HepG2 (cell line): ENCODE measurements around the gene SV2A. TPM values are rescaled to one million over a fixed set of nuclear protein-coding genes. Genes with fewer than 3 reads are reported as not detected.

Source experiments
- GATAD2A ChIP-seq: IDR thresholded peaks from 2 replicates; pipeline ENCODE4 v1.6.1; 2016
- KAT8 ChIP-seq: IDR thresholded peaks from 2 replicates; pipeline ENCODE4 v1.6.1; 2016; ENCODE audit warnings: missing genetic modification reagents, missing compliant biosample characterization
- MTF2 ChIP-seq: sonication (generic); formaldehyde crosslinking; IDR thresholded peaks from 2 replicates; pipeline ENCODE4 v1.5.0; 2020; ENCODE audit warnings: missing genetic modification reagents, borderline replicate concordance
- PHF8 ChIP-seq: sonication (generic); formaldehyde crosslinking; IDR thresholded peaks from 2 replicates; pipeline ENCODE4 v1.5.0; 2020; ENCODE audit warnings: missing genetic modification reagents
- RAD21 ChIP-seq: fragments of 450-650 bp; formaldehyde crosslinking; IDR thresholded peaks from 2 replicates; pipeline ENCODE4 v1.5.0; 2020; ENCODE audit warnings: mild to moderate bottlenecking
- SIN3A ChIP-seq: IDR thresholded peaks from 2 replicates; pipeline ENCODE4 v1.6.1; 2011; ENCODE audit warnings: low read depth, mild to moderate bottlenecking, control low read depth, low read length, borderline replicate concordance
- SMAD9 ChIP-seq: sonication (generic); formaldehyde crosslinking; IDR thresholded peaks from 2 replicates; pipeline ENCODE4 v1.5.1; 2020; ENCODE audit warnings: mild to moderate bottlenecking, missing genetic modification reagents
- STAT6 ChIP-seq: sonication (generic); formaldehyde crosslinking; IDR thresholded peaks from 2 replicates; pipeline ENCODE4 v1.4.0; 2020; ENCODE audit warnings: missing genetic modification reagents, mild to moderate bottlenecking, borderline replicate concordance
- U2AF1 ChIP-seq: fragments of 200-400 bp; formaldehyde crosslinking; optimal IDR thresholded peaks from 2 replicates; pipeline ENCODE3; 2017; ENCODE audit warnings: mild to moderate bottlenecking, low read depth, low read length
- ZFP36L1 ChIP-seq: sonication (generic); formaldehyde crosslinking; IDR thresholded peaks from 2 replicates; pipeline ENCODE4 v1.8.0; 2022; ENCODE audit warnings: mild to moderate bottlenecking, missing genetic modification reagents, moderate library complexity
- ZNF383 ChIP-seq: sonication (generic); formaldehyde crosslinking; IDR thresholded peaks from 2 replicates; pipeline ENCODE4 v1.4.0; 2020; ENCODE audit warnings: missing genetic modification reagents, mild to moderate bottlenecking, borderline replicate concordance
- ZNF510 ChIP-seq: sonication (generic); formaldehyde crosslinking; IDR thresholded peaks from 2 replicates; pipeline ENCODE4 v1.4.0; 2020; ENCODE audit warnings: low read depth, mild to moderate bottlenecking, missing genetic modification reagents
- ZNF609 ChIP-seq: sonication (generic); formaldehyde crosslinking; IDR thresholded peaks from 2 replicates; pipeline ENCODE4 v1.4.0; 2020; ENCODE audit warnings: mild to moderate bottlenecking, missing genetic modification reagents, borderline replicate concordance
- ZNF687 ChIP-seq: sonication (generic); formaldehyde crosslinking; IDR thresholded peaks from 2 replicates; pipeline ENCODE4 v1.5.1; 2020; ENCODE audit warnings: mild to moderate bottlenecking, missing genetic modification reagents, moderate library complexity
- ZNF782 ChIP-seq: sonication (generic); formaldehyde crosslinking; IDR thresholded peaks from 2 replicates; pipeline ENCODE4 v1.4.0; 2020; ENCODE audit warnings: missing genetic modification reagents, mild to moderate bottlenecking, borderline replicate concordance
- polyA plus RNA-seq, 8 experiments: library from polyadenylated mRNA; depleted of rRNA in 3 of 8; stranded (reverse) in 7 of 8; unstranded in 1 of 8; fragments of >200 nt; fragmentation: Illumina TruSeq in 4 of 8; extraction: Trizol in 4 of 8; gene quantifications; 2 replicates each; pipeline versions ENCODE4 v1.2.1 to v1.2.3, GENCODE V29; 2011 to 2016; ENCODE audit warnings: low read depth in 4 of 8, missing spikeins in 1 of 8, mixed read lengths in 1 of 8; ENCODE audit not compliant: insufficient read depth in 1 of 8
- total RNA-seq, 5 experiments: library from RNA; depleted of rRNA; stranded (reverse); fragments of >200 nt; fragmentation: Illumina TruSeq; extraction: Trizol; gene quantifications; 2 replicates each; pipeline ENCODE4 v1.2.3, GENCODE V29; 2016; ENCODE audit warnings: low read depth in 1 of 5
- TF ChIP-seq, protein P1 (sequence below): sonication (generic); formaldehyde crosslinking; IDR thresholded peaks from 2 replicates; pipeline ENCODE4 v1.8.1; 2023; ENCODE audit warnings: mild to moderate bottlenecking, missing genetic modification reagents

Gene SV2A
- total and polyA plus RNA-seq, 2 of the 13 experiments (the other 11 are each of a cell fraction or from before 2014, with no cell fraction given) = 0.84 to 1.9 TPM

DNA sequence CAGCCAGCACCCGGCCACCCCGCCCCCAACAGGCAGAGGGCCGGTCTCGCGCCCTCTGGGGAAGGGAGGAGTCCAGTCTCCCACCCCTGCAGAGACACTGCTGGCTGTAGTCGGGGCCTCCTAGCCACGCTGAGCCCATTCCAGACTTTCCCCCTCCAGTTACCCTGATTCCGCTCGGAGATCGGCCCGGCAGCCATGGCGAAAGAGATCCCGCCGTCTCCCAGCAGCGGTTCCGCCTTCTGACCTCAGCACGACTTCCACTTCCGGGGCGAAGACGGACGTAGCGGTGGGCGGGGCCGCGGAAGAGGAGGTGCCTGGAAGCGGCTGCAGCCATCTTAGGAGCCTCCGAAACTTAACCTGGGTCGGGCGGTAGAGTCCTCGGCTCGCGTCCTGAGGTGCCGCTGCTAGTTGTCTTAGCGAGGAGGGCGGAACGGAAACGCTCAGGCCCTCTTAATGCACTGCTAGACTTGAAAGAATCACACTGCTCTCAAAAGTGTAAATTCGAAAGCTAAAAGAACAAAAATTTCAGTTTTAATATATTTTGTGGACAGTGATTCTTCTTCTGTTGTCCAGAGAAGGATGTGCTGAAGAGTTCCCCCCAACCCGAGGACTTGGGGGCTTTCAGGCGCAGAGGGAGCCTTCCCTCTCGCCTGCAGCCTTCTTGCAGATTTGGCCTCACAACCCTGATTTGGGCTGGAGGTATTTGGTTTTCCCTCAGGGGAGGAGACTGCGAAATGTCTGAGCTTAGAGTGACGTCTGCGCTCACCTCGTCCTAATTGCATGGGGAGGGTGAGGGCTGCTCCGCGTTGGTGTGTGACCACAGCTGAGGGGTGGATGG lies 10.1 kb upstream of the SV2A start, which contains the start of gene SF3B4 (continued):
- TF ChIP-seq ZNF609 (CRISPR knock-in tag) (no peak), PHF8 (CRISPR knock-in tag) (peak; percentile 94), GATAD2A (CRISPR knock-in tag) (peak; percentile 28), KAT8 (CRISPR knock-in tag) (peak; percentile 98), MTF2 (CRISPR knock-in tag) (peak; percentile 80), SIN3A (peak; percentile 71; the same call in 1 of the 2 replicates), ZNF510 (CRISPR knock-in tag) (0 out of 2 replicates have a peak, but pooled peaks have one; percentile 23), ZNF383 (CRISPR knock-in tag) (0 out of 2 replicates have a peak, but pooled peaks have one; percentile 21), RAD21 (CRISPR knock-in tag) (0 out of 2 replicates have a peak, but pooled peaks have one; percentile 14), SMAD9 (no peak), STAT6 (no peak), ZNF782 (CRISPR knock-in tag) (no peak), ZNF687 (CRISPR knock-in tag) (peak; percentile 87), ZFP36L1 (0 out of 2 replicates have a peak, but pooled peaks have one; percentile 61), U2AF1 (peak; percentile 87)
- TF ChIP-seq, protein P1, sequence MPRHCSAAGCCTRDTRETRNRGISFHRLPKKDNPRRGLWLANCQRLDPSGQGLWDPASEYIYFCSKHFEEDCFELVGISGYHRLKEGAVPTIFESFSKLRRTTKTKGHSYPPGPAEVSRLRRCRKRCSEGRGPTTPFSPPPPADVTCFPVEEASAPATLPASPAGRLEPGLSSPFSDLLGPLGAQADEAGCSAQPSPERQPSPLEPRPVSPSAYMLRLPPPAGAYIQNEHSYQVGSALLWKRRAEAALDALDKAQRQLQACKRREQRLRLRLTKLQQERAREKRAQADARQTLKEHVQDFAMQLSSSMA = no peak
